NCI-H1436 treated with DMSO at 0.1 percent for 48 hours (cell line): ENCODE measurements around the gene CD2.

ENCODE experiments used
- DNase-seq: peaks from one replicate; lab custom pipeline; 2025; lab: John Stamatoyannopoulos, UW

Gene CD2

GRCh38 chr1:116754198-116754977 lies at the start of gene CD2:
TSS of gene CD2 (plus strand) at chr1:116754430. CDS start at chr1:116754493, 63 bp downstream.
- DNase-seq: no peak

GRCh38 chr1:116706123-116706522 lies 48.1 kb upstream of the CD2 start:
- no peak for DNase-seq

- DNase-seq: no peak
These were observed 47.4 kb upstream of the CD2 start for GRCh38 chr1:116706841-116707240.

GRCh38 chr1:116708255-116708900 lies 45.9 kb upstream of the CD2 start:
- DNase-seq: no peak

- no peak for DNase-seq
These were observed 44.5 kb upstream of the CD2 start for GRCh38 chr1:116709666-116710167.

- no peak for DNase-seq
These were observed 43.6 kb upstream of the CD2 start for GRCh38 chr1:116710420-116711262.

- DNase-seq: peak; percentile 21
These were observed 42.9 kb upstream of the CD2 start for GRCh38 chr1:116711263-116711840.

- no peak for DNase-seq
These were observed 41.7 kb upstream of the CD2 start for GRCh38 chr1:116712510-116712909.

GRCh38 chr1:116713474-116713873 lies 40.8 kb upstream of the CD2 start:
- no peak for DNase-seq

- no peak for DNase-seq
These were observed 37.8 kb upstream of the CD2 start for GRCh38 chr1:116716391-116716790.

GRCh38 chr1:116717318-116717717 lies 36.9 kb upstream of the CD2 start:
- no peak for DNase-seq

- no peak for DNase-seq
These were observed 33.7 kb upstream of the CD2 start for GRCh38 chr1:116720364-116721038.

GRCh38 chr1:116721039-116721405 lies 33.2 kb upstream of the CD2 start:
- no peak for DNase-seq

- no peak for DNase-seq
These were observed 32.7 kb upstream of the CD2 start for GRCh38 chr1:116721451-116722007.

- DNase-seq: no peak
These were observed 32.0 kb upstream of the CD2 start for GRCh38 chr1:116722016-116722838.

GRCh38 chr1:116724765-116725375 lies 29.4 kb upstream of the CD2 start:
- no peak for DNase-seq

GRCh38 chr1:116725798-116726197 lies 28.4 kb upstream of the CD2 start:
- no peak for DNase-seq

- DNase-seq: no peak
These were observed 27.1 kb upstream of the CD2 start for GRCh38 chr1:116726872-116727820.

GRCh38 chr1:116731439-116731838 lies 22.8 kb upstream of the CD2 start:
- DNase-seq: no peak
